ENCODE measurements around the gene TNS3. TPM values are rescaled to one million over a fixed set of nuclear protein-coding genes. Genes with fewer than 3 reads are reported as not detected.

TNS3 gene
- polyA plus RNA-seq, 3 donors: 5.2 to 30.3 (median 7.9) TPM

DNA sequence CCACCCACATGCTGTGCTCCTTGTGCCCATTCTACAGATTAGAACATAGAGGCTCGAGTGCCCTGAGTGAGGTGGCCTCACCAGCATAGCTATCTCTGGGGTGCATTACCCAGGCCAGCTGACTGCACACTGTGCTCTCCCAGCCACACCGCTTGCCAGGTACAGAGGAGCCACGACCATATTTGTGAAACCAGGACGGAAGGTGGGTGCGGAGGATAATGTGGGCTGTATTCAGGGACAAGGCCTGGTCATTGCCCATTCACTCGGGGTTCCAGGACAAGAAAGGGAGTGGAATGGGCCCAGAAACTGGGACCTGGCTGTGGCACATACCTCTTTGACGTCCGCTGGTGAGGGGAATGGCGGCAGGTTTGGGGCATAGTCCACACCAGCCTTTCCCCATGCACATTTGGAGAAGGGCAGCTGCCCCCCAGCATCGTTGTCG is 236.0 kb downstream of the TNS3 start:
- H3K4me1 ChIP-seq (ENCODE audit: control insufficient read depth in 1 of 2, insufficient read depth in 2 of 2, low read length in 2 of 2): no peaks in the 10 kb centered on the region
- intact Hi-C loops (cut with micrococcal nuclease): no loop called here
- peaks cover 0 to 1% (median 0%) of the 10 kb centered on the region in 7 donors for H3K9me3 Mint-ChIP-seq
- TF ChIP-seq, protein P1, sequence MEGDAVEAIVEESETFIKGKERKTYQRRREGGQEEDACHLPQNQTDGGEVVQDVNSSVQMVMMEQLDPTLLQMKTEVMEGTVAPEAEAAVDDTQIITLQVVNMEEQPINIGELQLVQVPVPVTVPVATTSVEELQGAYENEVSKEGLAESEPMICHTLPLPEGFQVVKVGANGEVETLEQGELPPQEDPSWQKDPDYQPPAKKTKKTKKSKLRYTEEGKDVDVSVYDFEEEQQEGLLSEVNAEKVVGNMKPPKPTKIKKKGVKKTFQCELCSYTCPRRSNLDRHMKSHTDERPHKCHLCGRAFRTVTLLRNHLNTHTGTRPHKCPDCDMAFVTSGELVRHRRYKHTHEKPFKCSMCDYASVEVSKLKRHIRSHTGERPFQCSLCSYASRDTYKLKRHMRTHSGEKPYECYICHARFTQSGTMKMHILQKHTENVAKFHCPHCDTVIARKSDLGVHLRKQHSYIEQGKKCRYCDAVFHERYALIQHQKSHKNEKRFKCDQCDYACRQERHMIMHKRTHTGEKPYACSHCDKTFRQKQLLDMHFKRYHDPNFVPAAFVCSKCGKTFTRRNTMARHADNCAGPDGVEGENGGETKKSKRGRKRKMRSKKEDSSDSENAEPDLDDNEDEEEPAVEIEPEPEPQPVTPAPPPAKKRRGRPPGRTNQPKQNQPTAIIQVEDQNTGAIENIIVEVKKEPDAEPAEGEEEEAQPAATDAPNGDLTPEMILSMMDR (IDR thresholded peaks at IDR 0.05): no peak
- H3K9me3 ChIP-seq (replicated peaks in 1 of 2; ENCODE audit: control insufficient read depth in 1 of 2, insufficient read depth in 1 of 2, low read length in 2 of 2): no peaks in the 10 kb centered on the region
- H3K27ac Mint-ChIP-seq: peak overlapping the region in 1 of 7 donors; percentile 31
- H3K27me3 ChIP-seq (ENCODE audit: control insufficient read depth in 2 of 2, insufficient read depth in 2 of 2, low read length in 2 of 2): no peaks in the 10 kb centered on the region
- no peak overlapping the region for H2AFZ ChIP-seq (ENCODE audit: insufficient read depth, low read depth, low read length, poor library complexity, severe bottlenecking)
- no peak for DNase-seq
- peaks cover 5% of the 10 kb centered on the region for H3K79me2 ChIP-seq (ENCODE audit: insufficient read depth, low read length)
- H3K4me3 Mint-ChIP-seq: no peak overlapping the region
- peaks cover 61% of the 10 kb centered on the region for H4K20me1 ChIP-seq (ENCODE audit: insufficient read depth, low read length)
- WGBS (ENCODE audit: insufficient coverage): 97% methylated on average over 11 of the region's 11 CpGs
- H3K4me1 Mint-ChIP-seq: no peaks in the 10 kb centered on the region
- no peak overlapping the region for H3K27ac ChIP-seq (ENCODE audit: low read depth in 1 of 2, low read length in 2 of 2)
- no peaks in the 10 kb centered on the region for H3K27me3 Mint-ChIP-seq (ENCODE audit: low read depth in 3 of 3)
- H3K36me3 Mint-ChIP-seq: peaks cover 70 to 86% of the 10 kb centered on the region in 2 donors
- no peak overlapping the region for H3K9ac ChIP-seq (ENCODE audit: insufficient read depth, low read length, poor library complexity, severe bottlenecking)
- no peak overlapping the region for H3K4me2 ChIP-seq (replicated peaks; ENCODE audit: extremely low read depth, low read length, poor library complexity, severe bottlenecking)
- H3K4me3 ChIP-seq (replicated peaks in 1 of 3; ENCODE audit: low read depth in 2 of 3, low read length in 3 of 3): no peak overlapping the region
- H3K36me3 ChIP-seq (replicated peaks in 1 of 2; ENCODE audit: control insufficient read depth in 1 of 2, insufficient read depth in 2 of 2, low read length in 2 of 2): peaks cover 69 to 99% of the 10 kb centered on the region in 2 donors

DNA sequence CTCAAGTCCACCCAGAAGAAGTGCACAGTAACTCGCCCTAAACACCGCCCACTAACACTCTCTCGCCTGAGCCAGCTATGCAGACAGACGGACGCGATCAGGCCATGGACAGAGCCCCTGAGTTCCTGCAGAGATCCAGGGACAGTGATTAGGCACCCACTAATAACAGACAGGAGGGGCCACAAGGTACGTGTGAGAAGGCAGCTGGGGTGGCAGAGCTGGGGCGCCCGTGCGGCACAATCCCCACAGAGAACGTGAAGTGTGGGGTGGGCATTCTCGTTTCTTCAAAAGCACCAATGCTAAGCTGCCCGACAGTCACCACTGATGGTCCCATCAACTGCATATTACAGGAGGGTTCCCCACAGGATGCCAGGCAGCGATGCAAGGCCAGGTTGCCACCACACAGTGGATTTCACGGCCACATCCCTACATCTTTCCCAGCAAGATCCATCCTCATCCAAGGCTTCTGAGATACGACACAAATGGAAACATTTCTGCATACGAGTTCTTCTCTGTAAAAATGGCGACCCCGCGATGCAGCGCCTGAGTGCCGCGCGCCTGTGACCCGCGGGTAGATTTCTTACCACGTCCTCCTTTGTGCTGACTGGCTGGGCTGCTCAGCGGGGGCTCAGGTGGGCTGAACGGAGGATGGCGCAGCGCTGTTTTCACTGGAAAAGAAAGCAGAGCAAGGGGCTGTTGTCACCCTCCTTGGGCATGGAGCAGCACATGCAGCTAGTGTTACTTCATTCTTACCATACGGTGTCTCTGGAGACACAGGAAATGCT is 237.5 kb downstream of the TNS3 start:
- H3K36me3 ChIP-seq (replicated peaks in 1 of 2; ENCODE audit: control insufficient read depth in 1 of 2, insufficient read depth in 2 of 2, low read length in 2 of 2): peaks cover 66 to 97% of the 10 kb centered on the region in 2 donors
- peak overlapping the region in 2 of 7 donors; percentile 17 to 64 for H3K27ac Mint-ChIP-seq
- no peak for DNase-seq
- H2AFZ ChIP-seq (ENCODE audit: insufficient read depth, low read depth, low read length, poor library complexity, severe bottlenecking): no peak overlapping the region
- H3K4me1 Mint-ChIP-seq: no peaks in the 10 kb centered on the region
- H3K27me3 ChIP-seq (ENCODE audit: control insufficient read depth in 2 of 2, insufficient read depth in 2 of 2, low read length in 2 of 2): no peaks in the 10 kb centered on the region
- H3K27ac ChIP-seq (ENCODE audit: low read depth in 1 of 2, low read length in 2 of 2): no peak overlapping the region
- no peaks in the 10 kb centered on the region for H3K4me1 ChIP-seq (ENCODE audit: control insufficient read depth in 1 of 2, insufficient read depth in 2 of 2, low read length in 2 of 2)
- peaks cover 46% of the 10 kb centered on the region for H4K20me1 ChIP-seq (ENCODE audit: insufficient read depth, low read length)
- no peak overlapping the region for H3K9ac ChIP-seq (ENCODE audit: insufficient read depth, low read length, poor library complexity, severe bottlenecking)
- intact Hi-C loops (cut with micrococcal nuclease): no loop called here
- TF ChIP-seq, protein P1 (IDR thresholded peaks at IDR 0.05): no peak
- H3K27me3 Mint-ChIP-seq (ENCODE audit: low read depth in 3 of 3): no peaks in the 10 kb centered on the region
- H3K9me3 ChIP-seq (replicated peaks in 1 of 2; ENCODE audit: control insufficient read depth in 1 of 2, insufficient read depth in 1 of 2, low read length in 2 of 2): no peaks in the 10 kb centered on the region
- H3K9me3 Mint-ChIP-seq: peaks cover 0 to 1% (median 0%) of the 10 kb centered on the region in 7 donors
- H3K36me3 Mint-ChIP-seq: peaks cover 79 to 87% of the 10 kb centered on the region in 2 donors
- H3K4me3 ChIP-seq (replicated peaks in 1 of 3; ENCODE audit: low read depth in 2 of 3, low read length in 3 of 3): no peak overlapping the region
- H3K79me2 ChIP-seq (ENCODE audit: insufficient read depth, low read length): peaks cover 5% of the 10 kb centered on the region
- 100% methylated on average over 27 of the region's 32 CpGs for WGBS (ENCODE audit: insufficient coverage)
- H3K4me3 Mint-ChIP-seq: no peak overlapping the region
- H3K4me2 ChIP-seq (replicated peaks; ENCODE audit: extremely low read depth, low read length, poor library complexity, severe bottlenecking): no peak overlapping the region

Data from CD14-positive monocyte (primary cell).